T-helper 1 cell treated with Interleukin-12 subunit alpha and Interleukin-12 subunit beta and Interleukin-4 antibody, amounts not matched to agents 30 ng/mL and 1 ng/mL, for 36 hours (primary cell): ENCODE data around the gene CD28. TPM values are rescaled to one million over a fixed set of nuclear protein-coding genes. Genes with fewer than 3 reads are reported as not detected.

Experiments
- intact Hi-C: fragments of 100-400 bp; cut with micrococcal nuclease; formaldehyde crosslinking; loops from one replicate; pipeline ENCODE4 v1.15.1; 2024
- total RNA-seq: library from RNA; stranded (reverse); gene quantifications from 2 replicates; pipeline ENCODE4 v1.2.3, GENCODE V29; 2022

Gene CD28
- total RNA-seq, 1 donor from 2014 or later, result 128 TPM

DNA sequence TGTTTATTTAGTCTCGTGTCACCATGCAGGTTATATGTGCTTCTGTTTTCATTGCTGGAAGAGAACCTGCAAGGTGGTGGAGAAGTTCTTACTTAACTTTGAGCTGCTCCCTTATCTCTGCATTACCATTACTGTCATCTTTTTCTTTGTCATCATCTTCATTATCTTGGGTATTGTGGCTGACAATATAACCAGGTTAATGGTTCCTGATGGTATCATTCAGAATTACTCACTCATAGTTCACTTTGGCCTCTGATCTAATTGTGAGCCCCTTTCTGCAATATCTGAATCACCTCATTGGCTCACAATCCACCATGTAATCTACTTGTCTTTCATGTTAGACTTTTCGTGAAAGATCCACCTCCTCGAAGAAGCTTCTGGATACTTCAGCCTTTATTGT is 5.0 kb downstream of the CD28 start:
- intact Hi-C loops, result loop anchor here (1.0 kb wide), 2 partner anchors 19 to 30 kb away; no protein-coding TSS in a partner anchor

DNA sequence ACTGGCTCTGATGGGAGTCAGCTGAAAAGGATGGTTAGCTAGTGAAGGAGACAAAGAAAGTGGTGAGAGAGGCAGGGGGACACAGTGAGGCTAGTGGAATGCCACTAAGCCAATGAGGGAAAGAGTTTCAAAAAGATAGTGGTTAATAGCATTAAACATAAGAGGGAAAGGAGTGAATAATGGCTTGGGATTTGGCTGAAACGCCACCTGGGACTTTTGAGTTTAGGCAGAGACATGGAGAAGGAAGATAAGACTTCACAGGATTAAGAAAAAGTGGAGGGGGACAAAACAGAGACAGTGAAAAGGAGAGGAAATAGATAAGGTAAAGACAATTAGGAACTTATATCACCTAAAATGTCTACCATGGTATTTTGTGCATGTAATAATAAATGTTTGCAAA is 6.9 kb downstream of the CD28 start:
- intact Hi-C loops, result no loop called here

DNA sequence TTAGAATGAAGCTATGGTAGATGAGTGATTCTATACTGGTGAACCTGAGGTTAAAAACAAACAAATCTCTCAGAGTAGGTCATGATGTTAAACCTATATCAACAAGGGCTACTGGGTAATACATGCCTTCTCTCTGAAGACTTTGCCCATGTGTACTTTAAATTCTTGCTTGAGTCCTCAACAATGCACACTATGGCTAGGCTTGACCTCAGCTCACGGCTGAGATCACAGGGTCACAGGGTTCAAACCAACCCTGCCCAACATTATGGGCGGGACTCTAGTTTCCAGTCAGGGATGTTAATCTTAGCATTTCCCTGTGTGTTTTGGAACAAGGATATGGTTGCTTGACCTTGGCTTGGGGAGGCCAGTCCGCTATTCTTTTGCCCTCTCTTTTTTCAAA is 7.7 kb downstream of the CD28 start:
- intact Hi-C loops, result no loop called here

DNA sequence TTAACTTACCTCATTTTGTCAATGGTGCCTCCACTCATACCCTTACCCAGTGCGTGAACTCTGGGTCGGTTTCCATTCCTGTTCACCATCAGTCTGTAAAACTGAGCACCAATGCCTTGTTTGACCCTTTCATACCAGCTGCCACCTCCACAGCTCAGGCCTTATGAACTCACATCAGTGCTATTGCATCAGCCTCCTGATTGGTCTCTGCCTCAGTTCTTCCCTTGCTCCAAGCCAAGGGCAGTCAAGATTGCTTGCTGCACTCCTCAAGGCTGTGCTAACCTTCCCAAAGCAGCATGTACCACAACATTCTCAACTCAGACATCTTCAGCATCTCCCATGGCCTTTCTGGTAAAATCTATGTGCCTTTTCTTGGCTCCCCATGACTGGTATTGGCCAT is 9.3 kb downstream of the CD28 start:
- intact Hi-C loops, result no loop called here

DNA sequence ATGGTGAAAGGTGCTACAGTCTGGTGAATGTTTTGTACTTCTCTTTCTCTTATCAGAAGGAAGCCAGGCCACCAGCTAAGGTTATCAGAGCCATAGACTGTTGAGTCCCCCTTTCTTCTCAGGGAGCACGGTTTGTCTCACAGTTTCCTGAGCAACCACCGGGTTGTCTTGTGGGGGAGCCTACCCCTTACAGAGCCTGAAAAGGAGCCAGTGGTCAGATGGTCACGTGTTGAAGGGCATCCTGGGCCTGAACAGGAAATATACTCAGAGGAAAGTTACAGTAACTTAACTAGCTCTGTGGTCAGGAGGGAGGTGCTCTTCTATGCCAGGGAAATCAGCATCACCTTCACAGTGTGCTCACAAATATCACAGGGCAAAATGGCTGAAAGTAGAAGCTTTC is 11.6 kb downstream of the CD28 start:
- intact Hi-C loops, result loop anchor here (1.0 kb wide), 1 partner anchor 9 kb away; no protein-coding TSS in a partner anchor

DNA sequence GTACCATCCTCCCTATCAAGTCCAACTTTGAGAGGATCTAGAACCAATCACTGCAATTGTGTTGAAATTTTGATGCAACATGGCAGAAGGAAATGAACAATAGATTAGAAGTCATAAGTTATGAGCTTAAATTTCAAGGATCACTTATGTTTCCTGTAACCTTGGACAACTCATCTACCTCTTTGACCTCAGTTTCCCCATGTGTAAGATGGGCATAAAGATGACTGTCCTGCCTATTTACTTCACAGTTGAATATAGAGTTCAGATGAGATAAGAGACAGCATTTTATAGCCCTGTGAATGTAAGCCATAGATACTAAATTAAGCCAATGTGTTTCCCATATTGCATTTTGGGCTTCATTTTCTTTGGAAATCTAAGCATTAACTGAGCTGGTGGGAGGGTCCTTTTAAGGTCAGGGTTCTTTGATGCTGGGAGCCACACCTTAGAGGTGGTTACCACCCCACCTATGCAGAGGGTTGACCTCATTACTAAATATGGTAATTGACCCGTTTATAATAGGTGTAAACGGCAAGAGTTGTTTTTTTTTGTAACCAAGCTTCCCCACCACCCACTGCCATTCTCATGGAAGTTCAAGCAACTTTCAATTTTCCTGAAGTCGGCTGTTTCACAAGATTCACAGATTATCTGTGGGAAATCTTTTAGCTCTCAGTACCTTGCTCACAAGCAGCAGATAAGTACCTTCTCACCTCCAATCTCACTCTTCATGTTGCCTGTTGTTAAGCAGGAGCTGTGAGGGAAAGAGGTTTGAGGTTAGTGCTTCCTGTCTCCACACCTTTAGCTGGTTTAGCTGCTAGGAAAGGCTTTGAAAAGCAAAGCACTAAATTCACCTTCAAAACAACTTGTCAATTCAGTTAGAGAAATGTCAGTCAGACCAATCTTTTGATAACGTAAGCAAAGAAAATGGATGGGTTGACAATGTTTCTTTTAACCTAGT is 13.3 kb downstream of the CD28 start:
- intact Hi-C loops, result loop anchor here (1.0 kb wide), 5 partner anchors 11 to 140 kb away; no protein-coding TSS in a partner anchor

DNA sequence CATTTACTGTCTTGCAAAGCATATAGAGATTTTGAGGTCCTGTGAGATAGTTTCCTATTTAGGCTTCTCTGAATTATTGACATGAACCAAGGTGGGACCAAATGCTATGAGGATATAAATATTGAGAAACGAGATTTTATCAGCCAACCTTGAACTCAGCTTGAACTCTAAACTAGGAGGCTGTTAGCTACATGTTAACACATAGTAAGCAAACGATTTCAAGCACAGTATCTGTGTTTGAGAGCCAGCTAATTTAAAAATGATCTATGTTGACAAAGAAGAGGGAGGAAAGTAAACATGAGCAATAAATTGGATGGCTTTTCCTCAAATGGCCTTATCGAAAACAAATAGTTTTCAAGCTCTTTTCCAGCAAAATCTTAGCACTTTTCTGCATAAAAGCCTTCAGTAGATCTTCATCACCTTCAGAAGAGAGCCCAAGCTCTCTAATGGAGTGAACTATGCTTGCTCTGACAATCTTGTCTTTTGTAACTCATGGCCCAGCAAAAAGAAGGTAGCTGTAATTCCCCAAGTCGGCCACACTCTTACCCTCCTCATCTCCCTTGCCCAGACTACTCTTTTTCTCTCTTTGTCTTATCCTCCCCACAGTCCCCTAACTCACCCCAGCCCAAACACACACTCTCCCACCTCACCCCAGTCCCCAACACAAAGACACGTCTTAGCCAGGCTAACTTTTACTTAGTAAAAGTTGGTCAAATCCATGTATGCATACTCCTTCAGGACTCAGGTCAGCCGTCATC is 14.7 kb downstream of the CD28 start:
- intact Hi-C loops, result loop anchor here (1.0 kb wide), 5 partner anchors 9 to 142 kb away; no protein-coding TSS in a partner anchor

DNA sequence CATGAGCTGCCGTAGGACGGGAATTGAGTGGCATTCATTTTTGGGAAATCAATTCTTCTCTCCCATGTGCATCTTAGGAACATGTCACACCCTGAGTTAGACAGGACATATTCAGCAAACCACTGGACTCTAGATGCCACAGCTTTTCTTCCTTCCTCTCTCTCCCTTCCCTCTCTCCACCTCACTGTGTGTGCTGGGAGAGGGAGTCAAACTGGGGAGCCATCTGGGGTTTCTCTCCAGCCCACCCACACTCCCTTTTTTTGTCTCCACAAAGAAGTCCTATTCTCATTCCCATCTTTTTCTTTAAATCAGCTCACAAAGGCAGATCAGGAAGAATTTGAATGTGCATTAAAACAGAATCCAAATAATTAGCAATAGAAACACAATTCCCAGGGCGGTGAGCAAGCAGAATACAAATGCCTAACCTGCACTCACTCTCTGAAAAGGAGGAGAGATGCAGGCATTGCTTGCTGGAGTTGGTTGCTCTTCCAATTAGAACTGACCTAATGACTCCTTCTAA is 15.4 kb downstream of the CD28 start:
- intact Hi-C loops, result no loop called here

DNA sequence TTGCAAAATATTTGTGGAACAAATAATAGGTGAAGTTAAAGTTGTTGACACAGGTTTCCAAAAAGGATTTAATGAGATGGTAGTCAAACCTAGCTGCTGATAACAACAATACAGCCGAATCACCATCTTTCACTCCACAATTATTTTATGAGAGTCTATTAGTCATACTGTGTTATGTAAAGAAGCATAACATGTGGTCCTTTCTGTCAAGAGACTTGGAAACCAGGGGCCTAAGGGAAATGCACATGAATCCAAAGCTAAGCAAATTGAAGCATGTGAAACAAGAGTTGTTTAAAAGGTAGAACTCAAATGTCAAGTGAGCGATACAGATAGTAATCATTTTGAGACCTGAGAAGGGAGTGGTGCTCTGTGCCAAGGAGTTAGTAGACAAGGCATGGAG is 16.0 kb downstream of the CD28 start:
- intact Hi-C loops, result no loop called here

DNA sequence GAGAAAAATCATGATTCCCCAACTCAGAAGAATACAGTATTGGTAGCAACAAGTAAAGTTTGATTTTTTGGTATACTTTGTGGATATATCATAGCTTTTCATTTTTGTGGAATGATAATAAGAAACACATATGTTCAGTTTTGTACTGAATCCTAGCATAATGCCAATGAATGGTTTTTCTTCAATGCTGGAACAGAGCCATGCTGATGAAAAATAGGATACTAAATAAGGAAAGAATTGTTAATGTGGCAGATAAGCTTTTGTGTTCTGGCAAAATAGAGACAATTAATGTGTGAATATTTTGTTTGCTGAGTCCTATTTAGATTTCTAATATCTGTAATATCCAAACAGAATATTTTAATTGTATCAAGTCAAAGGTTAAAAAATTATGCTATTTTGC is 21.9 kb downstream of the CD28 start:
- intact Hi-C loops, result no loop called here

DNA sequence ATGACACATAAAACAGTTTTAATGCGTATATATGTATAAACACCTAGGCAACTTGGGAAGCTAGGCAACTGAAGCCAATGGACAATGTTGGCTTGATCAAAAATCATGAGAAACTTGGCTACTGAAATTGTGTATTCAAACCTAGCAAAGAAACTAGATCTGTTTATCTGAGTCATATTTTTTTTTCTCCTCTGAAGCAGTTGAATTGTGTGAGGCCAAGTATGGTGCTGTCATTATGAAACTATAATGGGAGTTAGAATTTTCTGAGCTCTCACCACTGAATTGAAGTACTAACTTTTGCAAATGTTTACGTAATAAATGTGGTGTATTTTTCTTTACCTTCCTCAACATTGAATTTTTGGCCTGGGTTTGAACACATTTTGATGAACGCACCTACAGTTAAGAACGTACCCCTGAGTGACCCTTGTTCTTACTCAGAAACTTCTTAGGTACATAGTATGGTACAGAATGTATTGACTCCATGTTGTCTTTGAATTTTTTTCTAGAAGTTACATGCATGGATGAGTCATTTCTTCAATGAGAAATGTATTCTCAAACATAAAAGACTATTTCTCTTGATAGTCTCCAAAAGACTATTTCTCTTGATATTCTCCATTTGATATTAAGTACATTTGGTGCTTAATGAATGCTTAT is 23.8 kb downstream of the CD28 start:
- intact Hi-C loops, result loop anchor here (1.0 to 10.0 kb wide), 11 partner anchors 10 to 275 kb away; partner anchors contain the start of genes CD28 and ICOS

DNA sequence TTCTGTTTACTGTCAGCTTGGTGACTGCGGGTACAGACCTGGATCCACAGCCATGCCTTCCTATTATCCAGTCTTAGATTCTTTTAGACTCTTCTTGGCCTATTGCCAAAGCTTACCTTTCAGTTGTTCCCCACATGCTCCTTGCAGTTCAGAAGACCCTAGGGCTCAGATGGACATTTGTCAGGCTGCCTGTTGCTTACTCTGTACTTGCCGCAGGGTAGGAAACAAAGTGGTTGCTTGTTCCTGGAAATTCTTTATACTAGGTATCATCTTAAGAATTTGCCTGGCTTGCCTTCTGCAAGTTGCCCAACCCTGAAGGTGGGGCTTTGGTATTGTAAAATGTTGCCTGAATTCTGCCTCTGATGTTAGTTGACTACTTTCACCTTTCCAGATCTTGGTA is 24.4 kb downstream of the CD28 start:
- intact Hi-C loops, result loop anchor here (1.0 to 10.0 kb wide), 11 partner anchors 10 to 274 kb away; partner anchors contain the start of genes CD28 and ICOS

DNA sequence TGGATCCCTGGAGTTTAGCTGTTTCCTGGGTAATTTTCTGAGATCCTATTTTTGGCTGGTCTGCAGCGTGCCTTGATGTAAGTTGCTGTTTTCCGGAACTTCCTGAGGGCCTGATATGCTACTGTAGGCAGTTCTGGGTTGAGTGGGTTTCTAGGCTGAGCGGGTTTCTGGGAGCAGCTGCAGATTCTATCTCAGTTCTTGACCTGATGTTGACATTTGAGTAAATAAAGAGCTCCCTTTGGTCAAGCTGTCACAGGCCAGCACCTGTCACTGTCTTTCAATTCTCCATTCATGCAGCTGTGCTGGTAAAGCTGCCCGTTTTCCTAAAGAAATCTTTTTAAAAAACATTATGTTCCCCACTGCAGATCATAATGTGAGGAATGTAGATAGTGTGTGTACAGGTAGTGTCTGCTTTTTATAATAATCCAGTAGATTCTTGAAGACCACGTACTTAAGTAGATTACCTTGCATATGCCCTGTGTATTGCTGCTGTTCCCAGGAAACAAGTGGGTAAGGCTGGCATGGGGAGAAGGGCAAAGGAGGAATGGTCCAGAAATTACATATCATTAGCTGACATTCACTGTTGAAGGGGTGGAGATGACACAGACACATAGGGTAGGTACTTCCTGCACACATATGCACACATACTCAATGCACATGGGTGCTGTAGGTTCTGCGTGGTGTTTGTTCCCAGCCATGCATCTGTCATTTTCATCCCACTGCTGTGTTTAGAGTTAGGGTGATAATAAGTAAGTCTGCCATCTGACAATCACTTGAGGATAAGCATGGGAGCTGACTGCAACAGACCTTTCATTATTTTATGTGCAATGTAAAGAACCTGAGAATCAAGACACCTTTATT is 25.9 kb downstream of the CD28 start:
- intact Hi-C loops, result loop anchor here (5.0 to 10.0 kb wide), 3 partner anchors 175 to 272 kb away; partner anchors contain the start of gene ICOS

DNA sequence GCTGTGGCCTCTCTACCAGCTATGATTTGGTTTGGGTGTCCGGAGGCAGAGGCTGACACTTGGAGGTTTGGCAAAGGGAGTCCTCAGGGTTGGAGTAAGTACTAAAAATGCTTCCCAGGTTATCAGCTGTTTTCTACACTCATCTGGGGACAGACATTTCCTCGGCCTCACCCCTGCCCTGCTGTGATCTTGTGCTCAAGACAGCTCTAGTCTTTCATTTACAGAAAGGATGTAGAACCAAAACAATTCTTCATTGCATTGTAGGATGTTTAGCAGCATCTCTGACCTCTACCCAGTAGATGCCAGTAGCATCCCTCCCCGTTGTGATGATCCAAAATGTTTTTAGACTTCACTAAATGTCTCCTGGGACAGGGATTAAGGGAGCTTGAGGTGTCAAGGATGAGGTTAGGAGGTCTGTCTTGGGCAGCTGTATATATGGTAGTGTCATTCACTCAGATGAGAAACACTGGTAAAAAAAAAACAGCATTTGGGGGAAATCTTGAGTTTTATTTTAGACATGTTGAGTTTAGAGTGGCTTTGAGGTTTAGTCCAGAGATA is 26.6 kb downstream of the CD28 start:
- intact Hi-C loops, result loop anchor here (5.0 to 10.0 kb wide), 3 partner anchors 174 to 272 kb away; partner anchors contain the start of gene ICOS

DNA sequence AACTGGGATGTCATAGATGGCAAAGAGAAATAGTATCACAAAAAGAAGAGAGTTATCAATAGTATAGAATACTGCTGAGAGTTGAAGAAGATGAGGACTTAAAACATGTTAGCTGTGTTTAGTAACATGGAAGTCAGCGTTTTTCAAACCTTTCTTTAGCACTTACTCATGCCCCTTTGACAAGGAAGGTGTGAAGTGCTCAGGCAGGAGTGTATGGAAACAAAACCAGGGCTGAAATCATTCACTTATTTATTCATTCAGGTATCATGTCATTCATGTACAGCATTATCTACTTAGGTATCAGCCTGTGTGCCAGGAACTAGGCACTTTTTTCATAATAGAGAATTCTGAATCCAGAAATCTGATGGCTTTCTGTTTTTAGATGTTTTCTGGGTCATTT is 27.2 kb downstream of the CD28 start:
- intact Hi-C loops, result loop anchor here (5.0 to 10.0 kb wide), 3 partner anchors 174 to 271 kb away; partner anchors contain the start of gene ICOS

DNA sequence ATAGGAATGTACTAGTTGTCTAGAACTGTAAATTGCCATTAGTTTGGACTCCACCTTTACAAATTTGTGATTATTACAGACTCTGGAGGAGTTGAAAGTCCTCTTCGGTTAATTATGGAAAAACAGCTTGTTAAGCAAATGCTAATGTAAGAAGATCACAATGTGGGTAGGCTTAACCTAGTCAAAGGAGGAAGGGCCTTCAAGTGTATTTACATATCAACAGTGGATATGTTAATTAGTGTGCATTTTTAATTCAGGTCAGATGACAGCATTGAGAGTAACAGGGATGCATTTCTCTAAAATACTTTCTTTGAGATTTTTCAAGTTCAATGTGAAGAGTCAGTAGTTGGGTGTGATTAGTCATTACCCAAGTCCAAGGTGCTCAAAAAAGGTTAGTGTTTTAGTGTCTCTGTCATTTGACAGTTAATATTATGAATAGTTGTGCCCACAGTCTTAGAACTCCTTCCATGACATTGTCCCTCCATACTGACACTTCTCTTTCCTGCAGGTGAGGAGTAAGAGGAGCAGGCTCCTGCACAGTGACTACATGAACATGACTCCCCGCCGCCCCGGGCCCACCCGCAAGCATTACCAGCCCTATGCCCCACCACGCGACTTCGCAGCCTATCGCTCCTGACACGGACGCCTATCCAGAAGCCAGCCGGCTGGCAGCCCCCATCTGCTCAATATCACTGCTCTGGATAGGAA is 28.0 kb downstream of the CD28 start:
- intact Hi-C loops, result loop anchor here (5.0 to 10.0 kb wide), 3 partner anchors 173 to 270 kb away; partner anchors contain the start of gene ICOS

DNA sequence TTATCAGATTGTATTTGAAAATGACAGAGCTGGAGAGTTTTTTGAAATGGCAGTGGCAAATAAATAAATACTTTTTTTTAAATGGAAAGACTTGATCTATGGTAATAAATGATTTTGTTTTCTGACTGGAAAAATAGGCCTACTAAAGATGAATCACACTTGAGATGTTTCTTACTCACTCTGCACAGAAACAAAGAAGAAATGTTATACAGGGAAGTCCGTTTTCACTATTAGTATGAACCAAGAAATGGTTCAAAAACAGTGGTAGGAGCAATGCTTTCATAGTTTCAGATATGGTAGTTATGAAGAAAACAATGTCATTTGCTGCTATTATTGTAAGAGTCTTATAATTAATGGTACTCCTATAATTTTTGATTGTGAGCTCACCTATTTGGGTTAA is 30.9 kb downstream of the CD28 start:
- intact Hi-C loops, result loop anchor here (1.0 to 10.0 kb wide), 2 partner anchors 154 to 267 kb away; no protein-coding TSS in a partner anchor

DNA sequence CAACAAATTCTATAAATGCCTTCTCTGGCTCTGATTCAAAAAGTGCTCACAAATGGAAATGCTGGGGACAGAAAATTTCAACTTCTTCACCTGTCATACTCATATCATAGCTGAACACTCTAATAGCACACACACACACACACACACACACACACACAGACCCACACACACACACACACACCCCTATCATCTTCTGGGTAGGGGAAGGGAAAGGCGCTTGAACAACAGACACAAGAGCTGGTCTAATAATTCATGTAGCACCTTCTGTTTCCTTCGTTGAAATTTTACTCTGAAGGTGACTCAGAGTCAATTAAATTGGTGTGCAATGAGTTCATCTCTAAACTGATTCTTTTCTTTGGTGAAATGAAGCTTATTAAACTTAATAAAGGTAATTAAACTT is 32.9 kb downstream of the CD28 start:
- intact Hi-C loops, result loop anchor here (10.0 kb wide), 1 partner anchor 265 kb away; no protein-coding TSS in a partner anchor

DNA sequence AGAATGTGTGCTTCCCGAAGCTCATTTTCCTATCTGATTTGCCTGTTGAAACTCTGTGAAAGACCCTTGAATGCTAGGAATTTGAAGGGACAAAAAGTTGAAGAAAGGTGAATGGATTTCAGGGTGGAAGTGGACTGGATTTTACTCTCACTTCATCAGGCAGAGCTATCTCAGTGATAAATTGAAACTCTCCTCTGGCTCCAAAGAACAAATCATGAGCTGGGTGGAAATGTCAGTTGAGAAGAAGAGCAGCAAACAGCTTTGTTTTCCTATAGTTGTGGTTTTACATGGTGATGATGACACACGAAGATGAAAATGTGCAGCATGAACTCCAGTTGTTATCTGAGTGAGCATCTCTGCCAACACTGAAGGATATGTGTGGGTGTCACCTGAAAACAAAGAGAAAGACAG is 34.4 kb downstream of the CD28 start:
- intact Hi-C loops, result loop anchor here (1.0 to 10.0 kb wide), 11 partner anchors 11 to 502 kb away; partner anchors contain the start of genes CD28, CTLA4 and CYP20A1
